GM12865 (cell line): ENCODE results near the gene EFCAB5.
"Not testable (repeated sequence)": the region's sequence is repeated elsewhere in the genome, so short reads cannot be mapped to it uniquely, and the experiment has no call there.

Experiments
- DNase-seq: peaks from one replicate; pipeline ENCODE4 v3.0.0; 2010; ENCODE audit warnings: low read depth
- H3K4me3 ChIP-seq: 2 replicates; pipeline ENCODE4 v1.5.1; 2011; ENCODE audit warnings: mild to moderate bottlenecking, low read depth, low read length, control low read depth
- CTCF ChIP-seq: IDR thresholded peaks from 2 replicates; pipeline ENCODE4 v1.5.1; 2011; ENCODE audit warnings: low read length, control low read depth, low read depth, inconsistent platforms; ENCODE audit not compliant: insufficient read depth; ENCODE audit errors: missing control alignments

Gene EFCAB5

GRCh38 chr17:30133197-30133596 is 191.8 kb downstream of the EFCAB5 start:
- no peak for TF ChIP-seq CTCF
- no peak for DNase-seq
- H3K4me3 ChIP-seq = no peak overlapping the region

GRCh38 chr17:30134551-30134950 is 193.1 kb downstream of the EFCAB5 start:
- H3K4me3 ChIP-seq = no peak overlapping the region
- TF ChIP-seq CTCF = no peak
- DNase-seq = no peak

- TF ChIP-seq CTCF = no peak
- no peak for DNase-seq
- no peak overlapping the region for H3K4me3 ChIP-seq
Measured at GRCh38 chr17:30137158-30137557, 195.7 kb downstream of the EFCAB5 start.

- not testable (repeated sequence) for H3K4me3 ChIP-seq, DNase-seq
Measured at GRCh38 chr17:30147860-30148259, 206.4 kb downstream of the EFCAB5 start.

- DNase-seq = no peak
- no peak for TF ChIP-seq CTCF
Measured at GRCh38 chr17:30148376-30148775, 206.9 kb downstream of the EFCAB5 start.

GRCh38 chr17:30151471-30151870 is 210.0 kb downstream of the EFCAB5 start:
- no peak for DNase-seq
- no peak for TF ChIP-seq CTCF
- no peak overlapping the region for H3K4me3 ChIP-seq

More at GRCh38 chr17:30148376-30148775, 206.9 kb downstream of the EFCAB5 start:
- H3K4me3 ChIP-seq = no peak overlapping the region

- no peak overlapping the region for H3K4me3 ChIP-seq
- TF ChIP-seq CTCF = no peak
- no peak for DNase-seq
Measured at GRCh38 chr17:30153463-30153862, 212.0 kb downstream of the EFCAB5 start.
